SU-DHL-6 (cell line): ENCODE data around the gene MALRD1.

ENCODE experiments used
- CTCF ChIP-seq: fragments of 200-600 bp; sonication (generic); IDR thresholded peaks from one replicate; pipeline ENCODE4 v1.5.1; 2017; ENCODE audit warnings: antibody characterized with exemption, mild to moderate bottlenecking, low read length, moderate library complexity; ENCODE audit not compliant: insufficient read depth, poor library complexity, severe bottlenecking
- EZH2phosphoT487 ChIP-seq: fragments of 200-600 bp; sonication (generic), shearing (Covaris generic); conservative IDR thresholded peaks from 2 replicates; pipeline ENCODE4 v1.6.1; 2018; ENCODE audit warnings: mild to moderate bottlenecking, antibody characterized with exemption, low read length, moderate library complexity, mixed read lengths

- TF ChIP-seq CTCF (no peak), EZH2phosphoT487 (no peak)
These were observed 164.0 kb downstream of the MALRD1 start for GRCh38 chr10:19212590-19212989.
